Right lobe of liver (tissue), 6 donors: ENCODE results near the gene TUT4. TPM values are rescaled to one million over a fixed set of nuclear protein-coding genes. Genes with fewer than 3 reads are reported as not detected.

Experiments used
- ATAC-seq, 4 donors: fragments of 200-7000 bp; cut with Tn5 transposase; one replicate each; pipeline ENCODE4 v1.9.1; 2020; ENCODE audit warnings: mild to moderate bottlenecking in 4 of 4, moderate library complexity in 4 of 4
- DNase-seq, 3 donors: peaks; one replicate each; pipeline ENCODE4 v3.0.0-alpha.2; 2020
- H3K27ac ChIP-seq, 3 donors: fragments of 200-600 bp; one replicate each; pipeline ENCODE4 v1.8.0; 2022
- H3K27me3 ChIP-seq, 2 donors: fragments of 200-600 bp; one replicate each; pipeline ENCODE4 v1.8.0; 2022
- H3K36me3 ChIP-seq, 4 donors: fragments of 200-600 bp; sonication (generic) in 1 of 4; one replicate each; pipeline versions ENCODE4 v1.5.1 to v1.8.0; 2017 to 2022; ENCODE audit warnings: control low read depth in 1 of 4
- H3K4me1 ChIP-seq, 4 donors: fragments of 200-600 bp; sonication (generic) in 1 of 4; one replicate each; pipeline versions ENCODE4 v1.5.1 to v1.8.0; 2017 to 2022; ENCODE audit warnings: control low read depth in 1 of 4
- H3K4me3 ChIP-seq, 3 donors: fragments of 200-600 bp; one replicate each; pipeline ENCODE4 v1.8.0; 2022
- H3K9me3 ChIP-seq, 4 donors: fragments of 200-600 bp; sonication (generic) in 1 of 4; one replicate each; pipeline versions ENCODE4 v1.5.1 to v1.8.0; 2017 to 2022; ENCODE audit warnings: control low read depth in 1 of 4
- CTCF ChIP-seq, 4 donors: fragments of 200-600 bp in 3 of 4; fragments of 450-650 bp in 1 of 4; IDR thresholded peaks; one replicate each; pipeline versions ENCODE4 v1.5.1 to v1.8.0; 2016 to 2022; ENCODE audit warnings: antibody characterized with exemption in 4 of 4, mild to moderate bottlenecking in 2 of 4
- POLR2A ChIP-seq: fragments of 450-650 bp; IDR thresholded peaks from one replicate; pipeline ENCODE4 v1.6.1; 2017; ENCODE audit warnings: antibody characterized with exemption, mild to moderate bottlenecking
- WGBS: methylation state at CpG from one replicate; pipeline ENCODE4 v1.1.6; 2018; ENCODE audit warnings: low coverage, low lambda C conversion rate; ENCODE audit not compliant: insufficient coverage; ENCODE audit errors: missing lambda C conversion rate; 5-methylcytosine and 5-hydroxymethylcytosine counted together
- intact Hi-C, 2 donors: fragments of 100-400 bp; cut with DNase I; formaldehyde crosslinking; loops; one replicate each; pipeline versions ENCODE4 v1.11.2 to v1.14.1; 2022
- total RNA-seq, 6 experiments: library from RNA; depleted of rRNA in 2 of 6; stranded (reverse); fragments of >200 nt in 2 of 6; fragmentation: NEBNext Ultra II Directional in 3 of 6; extraction: Animal tissue kit (Norgen Biotek cat#: 25700) in 3 of 6; gene quantifications; one replicate each; pipeline versions ENCODE4 v1.1.0 to v1.2.4, GENCODE V29; 2016 to 2023
- donor health status: DM: no; HTN: yes; CAD: no.
- donor health status: DM: no; HTN: no; CAD: no.
- donor health status: DM: no; HTN: no; CAD: no.
- donor health status: DM: no; HTN: yes; CAD: no.
- donor health status: DM: no; HTN: yes; CAD: no.

The TUT4 gene
- total RNA-seq, 6 experiments from 2014 or later: 16.1 to 33.0 (median 22.8) TPM

- no peak overlapping the region for H3K27ac ChIP-seq
- intact Hi-C loops: no loop called here
- H3K4me3 ChIP-seq: no peak overlapping the region
- H3K9me3 ChIP-seq: no peaks in the 10 kb centered on the region
- H3K27me3 ChIP-seq: no peaks in the 10 kb centered on the region
- H3K36me3 ChIP-seq: no peaks in the 10 kb centered on the region
- TF ChIP-seq POLR2A (no peak), CTCF (IDR thresholded peaks at IDR 0.05) (no peak)
- WGBS: 39% methylated on average over 3 of the region's 3 CpGs
- no peaks in the 10 kb centered on the region for H3K4me1 ChIP-seq
- ATAC-seq (no peak), DNase-seq (no peak)
Measured at GRCh38 chr1:52595061-52595460, 42.2 kb upstream of the TUT4 start.

GRCh38 chr1:52593495-52593894, 40.6 kb upstream of the TUT4 start:
- TF ChIP-seq POLR2A: no peak
- TF ChIP-seq CTCF (IDR thresholded peaks at IDR 0.05): no peak
- H3K36me3 ChIP-seq: no peaks in the 10 kb centered on the region
- DNase-seq: no peak
- no peak overlapping the region for H3K27ac ChIP-seq
- H3K9me3 ChIP-seq: no peaks in the 10 kb centered on the region
- H3K4me1 ChIP-seq: no peaks in the 10 kb centered on the region
- WGBS: 91% methylated on average over 1 of the region's 1 CpG
- ATAC-seq: no peak
- no peak overlapping the region for H3K4me3 ChIP-seq
- intact Hi-C loops: no loop called here
- no peaks in the 10 kb centered on the region for H3K27me3 ChIP-seq

- no peaks in the 10 kb centered on the region for H3K9me3 ChIP-seq
- no peak for ATAC-seq
- intact Hi-C loops: no loop called here
- no peaks in the 10 kb centered on the region for H3K27me3 ChIP-seq
- DNase-seq: no peak
- no peaks in the 10 kb centered on the region for H3K36me3 ChIP-seq
- WGBS: 75% methylated on average over 5 of the region's 5 CpGs
- no peaks in the 10 kb centered on the region for H3K4me1 ChIP-seq
- H3K4me3 ChIP-seq: no peak overlapping the region
- no peak for TF ChIP-seq POLR2A
- no peak for TF ChIP-seq CTCF (IDR thresholded peaks at IDR 0.05)
- H3K27ac ChIP-seq: no peak overlapping the region
Measured at GRCh38 chr1:52592637-52593323, 39.9 kb upstream of the TUT4 start.

GRCh38 chr1:52590266-52590665, 37.4 kb upstream of the TUT4 start:
- 70% methylated on average over 5 of the region's 6 CpGs for WGBS
- ATAC-seq (no peak), DNase-seq (no peak)
- H3K36me3 ChIP-seq: no peaks in the 10 kb centered on the region
- no peaks in the 10 kb centered on the region for H3K9me3 ChIP-seq
- H3K27me3 ChIP-seq: no peaks in the 10 kb centered on the region
- intact Hi-C loops: no loop called here
- H3K4me1 ChIP-seq: no peaks in the 10 kb centered on the region
- TF ChIP-seq CTCF (IDR thresholded peaks at IDR 0.05) (no peak), POLR2A (no peak)
- no peak overlapping the region for H3K27ac ChIP-seq
- H3K4me3 ChIP-seq: no peak overlapping the region
